HepG2 (cell line): ENCODE measurements around the gene AXDND1. TPM values are rescaled to one million over a fixed set of nuclear protein-coding genes. Genes with fewer than 3 reads are reported as not detected.
"Not testable (repeated sequence)": the region's sequence is repeated elsewhere in the genome, so short reads cannot be mapped to it uniquely, and the experiment has no call there.

Source experiments
- ATAC-seq: fragments of 200-7000 bp; cut with Tn5 transposase; 3 replicates; pipeline ENCODE4 v1.9.1; 2020; ENCODE audit warnings: mild to moderate bottlenecking, moderate library complexity
- BruUV-seq: library from RNA; stranded (reverse); fragments of 400-500 nt; replicated peaks from 2 replicates; lab custom pipeline; 2021; lab: Mats Ljungman, UMichigan
- CTCF ChIA-PET: fragments of 300-600 bp; formaldehyde crosslinking; extraction: SDS; loops from one replicate; lab custom pipeline; 2021; ENCODE audit warnings: low total read pairs, inconsistent platforms, low intra/inter-chr PET ratio; lab: Yijun Ruan, JAX
- POLR2A ChIA-PET: fragments of 350-600 bp; sonication (Branson Sonifier 250); formaldehyde crosslinking; loops from one replicate; lab custom pipeline; 2020; ENCODE audit warnings: antibody characterized with exemption, inconsistent platforms; lab: Yijun Ruan, JAX
- DNase-seq: peaks from one replicate; pipeline ENCODE4 v3.0.0-alpha.2; 2015; ENCODE audit warnings: low spot score
- FAIRE-seq: peaks from 3 replicates; lab custom pipeline; 2011; peaks lifted over from hg19 to GRCh38; lab: Jason Lieb, UNC
- H2AFZ ChIP-seq: one replicate; pipeline ENCODE4 v1.6.1; 2011; ENCODE audit warnings: low read length, inconsistent platforms
- H3K27ac ChIP-seq: fragments of 300-600 bp; 3 replicates; pipeline ENCODE4 v1.8.0; 2011; ENCODE audit warnings: mixed run types, mild to moderate bottlenecking, mixed read lengths, low read length, inconsistent platforms; ENCODE audit not compliant: insufficient read depth; ENCODE audit errors: extremely low read length
- H3K27me3 ChIP-seq, 2 experiments: fragments of 200-600 bp in 1 of 2; 2 replicates in 1 of 2; 3 replicates in 1 of 2; pipeline versions ENCODE4 v1.6.0 to v1.8.0; 2011; ENCODE audit warnings: low read length in 2 of 2, mild to moderate bottlenecking in 2 of 2, moderate library complexity in 2 of 2, inconsistent platforms in 1 of 2; ENCODE audit not compliant: insufficient read depth in 2 of 2, control insufficient read depth in 1 of 2
- H3K36me3 ChIP-seq, 2 experiments: fragments of 200-600 bp in 1 of 2; replicated peaks in 1 of 2; 2 replicates in 1 of 2; 3 replicates in 1 of 2; pipeline versions ENCODE4 v1.5.1 to v1.8.0; 2011; ENCODE audit warnings: low read length in 2 of 2, inconsistent platforms in 1 of 2; ENCODE audit not compliant: insufficient read depth in 2 of 2, control insufficient read depth in 1 of 2
- H3K4me1 ChIP-seq: 2 replicates; pipeline ENCODE4 v1.5.1; 2012; ENCODE audit warnings: low read length, inconsistent platforms; ENCODE audit not compliant: insufficient read depth
- H3K4me2 ChIP-seq: 2 replicates; pipeline ENCODE4 v1.6.0; 2011; ENCODE audit warnings: low read depth, low read length, inconsistent platforms
- H3K4me3 ChIP-seq, 3 experiments: fragments of 200-600 bp in 1 of 3; sonication (generic), shearing (Covaris generic) in 1 of 3; replicated peaks in 1 of 3; 2 replicates each; pipeline ENCODE4 v1.5.1; 2011 to 2016; ENCODE audit warnings: low read length in 3 of 3, inconsistent platforms in 2 of 3, low read depth in 2 of 3, mild to moderate bottlenecking in 2 of 3, control low read depth in 1 of 3, mixed read lengths in 1 of 3; ENCODE audit not compliant: insufficient read depth in 1 of 3
- H3K79me2 ChIP-seq: one replicate; pipeline ENCODE4 v1.6.1; 2011; ENCODE audit warnings: low read length, inconsistent platforms; ENCODE audit not compliant: insufficient read depth
- H3K9ac ChIP-seq: 2 replicates; pipeline ENCODE4 v1.6.0; 2011; ENCODE audit warnings: mild to moderate bottlenecking, low read depth, low read length, inconsistent platforms; ENCODE audit not compliant: insufficient read depth
- H3K9me3 ChIP-seq: 2 replicates; pipeline ENCODE4 v1.5.1; 2012; ENCODE audit warnings: mild to moderate bottlenecking, low read length
- H4K20me1 ChIP-seq: 2 replicates; pipeline ENCODE4 v1.6.0; 2011; ENCODE audit warnings: inconsistent platforms, mild to moderate bottlenecking, low read length, moderate library complexity; ENCODE audit not compliant: insufficient read depth
- ATF3 ChIP-seq: sonication (generic); formaldehyde crosslinking; IDR thresholded peaks from 2 replicates; pipeline ENCODE4 v1.4.0; 2020; ENCODE audit warnings: missing genetic modification reagents
- CBFB ChIP-seq: sonication (generic); formaldehyde crosslinking; IDR thresholded peaks from 2 replicates; pipeline ENCODE4 v1.4.0; 2020; ENCODE audit warnings: missing genetic modification reagents
- EHMT2 ChIP-seq: fragments of 200-600 bp; sonication (generic); IDR thresholded peaks from 2 replicates; pipeline ENCODE4 v1.7.0; 2017; ENCODE audit warnings: antibody characterized with exemption, low read depth, low read length, borderline replicate concordance
- FOSL2 ChIP-seq: sonication (generic); formaldehyde crosslinking; IDR thresholded peaks from 2 replicates; pipeline ENCODE4 v1.4.0; 2020; ENCODE audit warnings: missing genetic modification reagents
- FOXA3 ChIP-seq: IDR thresholded peaks from 2 replicates; pipeline ENCODE4 v1.6.1; 2016; ENCODE audit warnings: missing genetic modification reagents, missing compliant biosample characterization
- HNF4G ChIP-seq, 2 experiments: sonication (generic) in 1 of 2; formaldehyde crosslinking in 1 of 2; IDR thresholded peaks; 2 replicates each; pipeline versions ENCODE4 v1.4.0 to v1.6.1; 2011 to 2020; ENCODE audit warnings: borderline replicate concordance in 2 of 2, low read depth in 2 of 2, mild to moderate bottlenecking in 2 of 2, low read length in 1 of 2, missing genetic modification reagents in 1 of 2, moderate library complexity in 1 of 2
- MAFK ChIP-seq, 2 experiments: IDR thresholded peaks in 1 of 2; conservative IDR thresholded peaks in 1 of 2; 2 replicates each; pipeline ENCODE4 v1.6.1; 2011; ENCODE audit warnings: improper control_type of control experiment in 2 of 2, low read length in 2 of 2
- RBAK ChIP-seq: sonication (generic); formaldehyde crosslinking; IDR thresholded peaks from 2 replicates; pipeline ENCODE4 v1.5.1; 2020; ENCODE audit warnings: mild to moderate bottlenecking, missing genetic modification reagents
- SETDB1 ChIP-seq: sonication (generic); formaldehyde crosslinking; IDR thresholded peaks from 2 replicates; pipeline ENCODE4 v1.5.1; 2020; ENCODE audit warnings: missing genetic modification reagents, mild to moderate bottlenecking, borderline replicate concordance
- TGIF2 ChIP-seq: IDR thresholded peaks from 2 replicates; pipeline ENCODE4 v1.6.1; 2016; ENCODE audit warnings: control low read depth, missing compliant biosample characterization
- THAP11 ChIP-seq: IDR thresholded peaks from 2 replicates; pipeline ENCODE4 v1.6.1; 2016; ENCODE audit warnings: missing biosample characterization, missing genetic modification reagents
- ZNF124 ChIP-seq: sonication (generic); formaldehyde crosslinking; IDR thresholded peaks from 2 replicates; pipeline ENCODE4 v1.4.0; 2020; ENCODE audit warnings: missing genetic modification reagents
- ZNF510 ChIP-seq: sonication (generic); formaldehyde crosslinking; IDR thresholded peaks from 2 replicates; pipeline ENCODE4 v1.4.0; 2020; ENCODE audit warnings: low read depth, mild to moderate bottlenecking, missing genetic modification reagents
- WGBS: methylation state at CpG from one replicate; pipeline ENCODE4 v1.1.6; 2017; ENCODE audit warnings: low lambda C conversion rate; 5-methylcytosine and 5-hydroxymethylcytosine counted together
- in situ Hi-C: cut with HindIII; loops from 2 replicates; pipeline ENCODE4 v1.10.0; 2017; ENCODE audit warnings: low pct_unique_long_range_greater_than_20kb; ENCODE audit not compliant: extremely low pct_ligation_motif_present
- intact Hi-C: fragments of 100-400 bp; cut with micrococcal nuclease; formaldehyde crosslinking; loops from one replicate; pipeline ENCODE4 v1.10.0; 2022; ENCODE audit not compliant: unreplicated experiment
- polyA plus RNA-seq, 8 experiments: library from polyadenylated mRNA; depleted of rRNA in 3 of 8; stranded (reverse) in 7 of 8; unstranded in 1 of 8; fragments of >200 nt; fragmentation: Illumina TruSeq in 4 of 8; extraction: Trizol in 4 of 8; gene quantifications; 2 replicates each; pipeline versions ENCODE4 v1.2.1 to v1.2.3, GENCODE V29; 2011 to 2016; ENCODE audit warnings: low read depth in 4 of 8, missing spikeins in 1 of 8, mixed read lengths in 1 of 8; ENCODE audit not compliant: insufficient read depth in 1 of 8
- total RNA-seq, 5 experiments: library from RNA; depleted of rRNA; stranded (reverse); fragments of >200 nt; fragmentation: Illumina TruSeq; extraction: Trizol; gene quantifications; 2 replicates each; pipeline ENCODE4 v1.2.3, GENCODE V29; 2016; ENCODE audit warnings: low read depth in 1 of 5

AXDND1 gene
- total and polyA plus RNA-seq, 2 of the 13 experiments (the other 11 are each of a cell fraction or from before 2014, with no cell fraction given): 0.15 to 0.40 TPM

GRCh38 chr1:179393721-179394120 is 27.9 kb downstream of the AXDND1 start:
- H3K27me3 ChIP-seq: no peaks in the 10 kb centered on the region
- in situ Hi-C loops (no loop called here), intact Hi-C loops (no loop called here)
- no peaks in the 10 kb centered on the region for H3K79me2 ChIP-seq
- H4K20me1 ChIP-seq: no peaks in the 10 kb centered on the region
- no TSS peak for BruUV-seq
- H3K4me1 ChIP-seq: no peaks in the 10 kb centered on the region
- TF ChIP-seq ATF3 (no peak), TGIF2 (no peak), ZNF510 (no peak), CBFB (CRISPR knock-in tag) (no peak), SETDB1 (CRISPR knock-in tag) (no peak), MAFK (conservative IDR thresholded peaks at IDR 0.05 in 1 of 2, IDR thresholded peaks at IDR 0.05 in 1 of 2; ENCODE audit: low read length in 2 of 2) (no peak), ZNF124 (CRISPR knock-in tag) (no peak), FOSL2 (CRISPR knock-in tag) (no peak), THAP11 (CRISPR knock-in tag) (no peak), HNF4G (IDR thresholded peaks at IDR 0.05; ENCODE audit: borderline replicate concordance, low read depth, low read length) (no peak), HNF4G (CRISPR knock-in tag; IDR thresholded peaks at IDR 0.05; ENCODE audit: borderline replicate concordance, low read depth) (no peak), EHMT2 (no peak), RBAK (CRISPR knock-in tag) (no peak), FOXA3 (CRISPR knock-in tag) (no peak)
- 92% methylated on average over 3 of the region's 3 CpGs for WGBS
- no peak for DNase-seq
- no peak overlapping the region for H3K9ac ChIP-seq
- peaks cover 10% of the 10 kb centered on the region; the same call in 1 of the 2 replicates for H3K9me3 ChIP-seq
- no peak for FAIRE-seq
- no peak overlapping the region for H3K4me3 ChIP-seq
- no peak overlapping the region for H2AFZ ChIP-seq
- ATAC-seq: no peak
- no peaks in the 10 kb centered on the region for H3K36me3 ChIP-seq
- POLR2A ChIA-PET: no interaction called here
- H3K4me2 ChIP-seq: no peak overlapping the region
- no peak overlapping the region for H3K27ac ChIP-seq
- CTCF ChIA-PET: no interaction called here

GRCh38 chr1:179399399-179399798 is 33.6 kb downstream of the AXDND1 start:
- in situ Hi-C loops, intact Hi-C loops, H4K20me1 ChIP-seq, POLR2A ChIA-PET, H3K9me3 ChIP-seq, H3K36me3 ChIP-seq, H2AFZ ChIP-seq, CTCF ChIA-PET, DNase-seq, BruUV-seq, H3K4me2 ChIP-seq, FAIRE-seq, H3K4me3 ChIP-seq, H3K9ac ChIP-seq, ATAC-seq, H3K27ac ChIP-seq, H3K4me1 ChIP-seq, H3K27me3 ChIP-seq, H3K79me2 ChIP-seq: not testable (repeated sequence)
- 2% methylated on average over 2 of the region's 2 CpGs for WGBS

- H3K9me3 ChIP-seq, H2AFZ ChIP-seq, CTCF ChIA-PET, H3K9ac ChIP-seq, H3K4me3 ChIP-seq, H3K27me3 ChIP-seq, POLR2A ChIA-PET, H3K4me1 ChIP-seq, H3K27ac ChIP-seq, ATAC-seq, H4K20me1 ChIP-seq, H3K79me2 ChIP-seq, intact Hi-C loops, FAIRE-seq, DNase-seq, H3K36me3 ChIP-seq, BruUV-seq, H3K4me2 ChIP-seq, in situ Hi-C loops: not testable (repeated sequence)
- 38% methylated on average over 1 of the region's 3 CpGs for WGBS
These were observed 52.0 kb downstream of the AXDND1 start for GRCh38 chr1:179417760-179418159.
